ENCODE data around the gene CD160. TPM values are rescaled to one million over a fixed set of nuclear protein-coding genes. Genes with fewer than 3 reads are reported as not detected.

CD160 gene
- total and polyA plus RNA-seq, 10 of the 15 experiments (the other 5 are each of a cell fraction or from before 2014, with no cell fraction given): 0.06 to 1.1 (median 0.26) TPM; not detected in 5

GRCh38 chr1:145788580-145788979, 69.3 kb downstream of the CD160 start:
- Histone ChIP-seq H3K36me3 (ENCODE audit: control insufficient read depth in 2 of 2, insufficient read depth in 2 of 2, low read length in 1 of 2) (peaks cover 0 to 7% of the 10 kb centered on the region in 2 experiments; a peak in 1 of 4 replicates), H3K9me3 (replicated peaks; ENCODE audit: control insufficient read depth, insufficient read depth, low read length) (no peaks in the 10 kb centered on the region), H4K20me1 (ENCODE audit: control insufficient read depth, insufficient read depth) (no peaks in the 10 kb centered on the region), H3K4me2 (ENCODE audit: control insufficient read depth, insufficient read depth) (no peak overlapping the region), H3K27me3 (replicated peaks in 1 of 2; ENCODE audit: control insufficient read depth in 2 of 2, insufficient read depth in 2 of 2, low read length in 1 of 2) (no peaks in the 10 kb centered on the region), H3K9ac (ENCODE audit: control insufficient read depth, insufficient read depth, low read length) (no peak overlapping the region), H3K27ac (ENCODE audit: control insufficient read depth, insufficient read depth) (no peak overlapping the region), H2AFZ (ENCODE audit: control insufficient read depth, low read depth, low read length) (no peak overlapping the region), H3K4me1 (ENCODE audit: control insufficient read depth, insufficient read depth, low read length) (peaks cover 14% of the 10 kb centered on the region), H3K4me3 (no peak overlapping the region), H3K79me2 (ENCODE audit: control insufficient read depth, insufficient read depth, low read length) (peaks cover 3% of the 10 kb centered on the region)
- FAIRE-seq (no peak), ATAC-seq (no peak), DNase-seq (ENCODE audit: low read depth, low spot score) (no peak)
- WGBS (ENCODE audit: insufficient coverage, insufficient replicate concordance, low lambda C conversion rate, missing lambda C conversion rate): 96% methylated on average over 3 of the region's 3 CpGs
- RAD21 ChIA-PET (ENCODE audit: unreplicated experiment): interaction anchor here (1.0 kb wide), 1 partner anchor 18 kb away, joined by 3 read pairs; no protein-coding TSS in a partner anchor
- CTCF ChIA-PET: interaction anchor here (1.8 kb wide), 1 partner anchor 57 kb away, joined by 5 read pairs; the partner anchor contains the start of gene NUDT17
- no TSS peak for BruUV-seq (replicated peaks)
- intact Hi-C loops (cut with micrococcal nuclease; ENCODE audit: unreplicated experiment) (no loop called here), in situ Hi-C loops (cut with MboI) (no loop called here)
- POLR2A ChIA-PET: interaction anchor here (0.6 kb wide), 1 partner anchor 140 kb away, joined by 3 read pairs; no protein-coding TSS in a partner anchor
- SMC1A ChIA-PET (ENCODE audit: uncharacterized antibody, unreplicated experiment): interaction anchor here (0.8 kb wide), 1 partner anchor 16 kb away, joined by 3 read pairs; no protein-coding TSS in a partner anchor
- TF ChIP-seq PML (IDR thresholded peaks at IDR 0.05; ENCODE audit: low read length) (no peak), GATAD2B (conservative IDR thresholded peaks at IDR 0.05; ENCODE audit: low read depth) (no peak), SMAD1 (IDR thresholded peaks at IDR 0.05; ENCODE audit: low read depth, partially characterized antibody) (no peak), SMAD5 (IDR thresholded peaks at IDR 0.05; ENCODE audit: low read depth) (no peak), POLR2AphosphoS5 (IDR thresholded peaks at IDR 0.05; ENCODE audit: low read length) (no peak), MYC (IDR thresholded peaks at IDR 0.05; ENCODE audit: insufficient read depth, insufficient read length, insufficient replicate concordance, low read length, severe bottlenecking) (no peak), SRF (IDR thresholded peaks at IDR 0.05; ENCODE audit: low read depth in 2 of 2, low read length in 2 of 2) (no peak), NR2C2 (IDR thresholded peaks at IDR 0.05; ENCODE audit: borderline replicate concordance, control insufficient read depth, insufficient read length, low read depth) (no peak), KDM1A (IDR thresholded peaks at IDR 0.05; ENCODE audit: borderline replicate concordance) (no peak), REST (IDR thresholded peaks at IDR 0.05; ENCODE audit: low read depth, low read length) (no peak), WRNIP1 (IDR thresholded peaks at IDR 0.05; ENCODE audit: borderline replicate concordance, low read depth, low read length) (no peak), USF1 (IDR thresholded peaks at IDR 0.05; ENCODE audit: borderline replicate concordance, extremely low read length, insufficient read depth, low read depth, low read length) (no peak), NFIC (IDR thresholded peaks at IDR 0.05; ENCODE audit: low read depth, low read length) (no peak), NFYA (IDR thresholded peaks at IDR 0.05; ENCODE audit: borderline replicate concordance, low read depth, low read length) (no peak)
- TF ChIP-seq, protein P1, sequence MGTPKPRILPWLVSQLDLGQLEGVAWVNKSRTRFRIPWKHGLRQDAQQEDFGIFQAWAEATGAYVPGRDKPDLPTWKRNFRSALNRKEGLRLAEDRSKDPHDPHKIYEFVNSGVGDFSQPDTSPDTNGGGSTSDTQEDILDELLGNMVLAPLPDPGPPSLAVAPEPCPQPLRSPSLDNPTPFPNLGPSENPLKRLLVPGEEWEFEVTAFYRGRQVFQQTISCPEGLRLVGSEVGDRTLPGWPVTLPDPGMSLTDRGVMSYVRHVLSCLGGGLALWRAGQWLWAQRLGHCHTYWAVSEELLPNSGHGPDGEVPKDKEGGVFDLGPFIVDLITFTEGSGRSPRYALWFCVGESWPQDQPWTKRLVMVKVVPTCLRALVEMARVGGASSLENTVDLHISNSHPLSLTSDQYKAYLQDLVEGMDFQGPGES (IDR thresholded peaks at IDR 0.05): no peak
- TF ChIP-seq, protein P2, sequence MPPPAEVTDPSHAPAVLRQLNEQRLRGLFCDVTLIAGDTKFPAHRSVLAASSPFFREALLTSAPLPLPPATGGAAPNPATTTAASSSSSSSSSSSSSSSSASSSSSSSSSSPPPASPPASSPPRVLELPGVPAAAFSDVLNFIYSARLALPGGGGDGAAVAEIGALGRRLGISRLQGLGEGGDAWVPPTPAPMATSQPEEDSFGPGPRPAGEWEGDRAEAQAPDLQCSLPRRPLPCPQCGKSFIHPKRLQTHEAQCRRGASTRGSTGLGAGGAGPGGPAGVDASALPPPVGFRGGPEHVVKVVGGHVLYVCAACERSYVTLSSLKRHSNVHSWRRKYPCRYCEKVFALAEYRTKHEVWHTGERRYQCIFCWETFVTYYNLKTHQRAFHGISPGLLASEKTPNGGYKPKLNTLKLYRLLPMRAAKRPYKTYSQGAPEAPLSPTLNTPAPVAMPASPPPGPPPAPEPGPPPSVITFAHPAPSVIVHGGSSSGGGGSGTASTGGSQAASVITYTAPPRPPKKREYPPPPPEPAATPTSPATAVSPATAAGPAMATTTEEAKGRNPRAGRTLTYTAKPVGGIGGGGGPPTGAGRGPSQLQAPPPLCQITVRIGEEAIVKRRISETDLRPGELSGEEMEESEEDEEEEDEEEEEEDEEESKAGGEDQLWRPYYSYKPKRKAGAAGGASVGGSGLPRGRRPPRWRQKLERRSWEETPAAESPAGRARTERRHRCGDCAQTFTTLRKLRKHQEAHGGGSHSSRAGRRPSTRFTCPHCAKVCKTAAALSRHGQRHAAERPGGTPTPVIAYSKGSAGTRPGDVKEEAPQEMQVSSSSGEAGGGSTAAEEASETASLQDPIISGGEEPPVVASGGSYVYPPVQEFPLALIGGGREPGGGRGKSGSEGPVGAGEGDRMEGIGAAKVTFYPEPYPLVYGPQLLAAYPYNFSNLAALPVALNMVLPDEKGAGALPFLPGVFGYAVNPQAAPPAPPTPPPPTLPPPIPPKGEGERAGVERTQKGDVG (CRISPR knock-in tag; IDR thresholded peaks at IDR 0.05): no peak

Measured in GM12878 (cell line).